Activated CD8-positive, alpha-beta memory T cell treated with anti-CD3 and anti-CD28 coated beads for 24 hours (primary cell): ENCODE data around the gene C17orf50.

Experiments used
- DNase-seq: peaks from one replicate; pipeline ENCODE4 v3.0.0-alpha.2; 2020

Gene C17orf50

GRCh38 chr17:35757243-35757642, 3.4 kb upstream of the C17orf50 start:
- no peak for DNase-seq

- no peak for DNase-seq
Observed at GRCh38 chr17:35761601-35762000, 914 bp downstream of the C17orf50 start.

GRCh38 chr17:35763767-35764122, 3.1 kb downstream of the C17orf50 start:
- no peak for DNase-seq

- peak; percentile 96 for DNase-seq
Observed at GRCh38 chr17:35764123-35764991, 3.7 kb downstream of the C17orf50 start.

GRCh38 chr17:35765086-35765710, 4.5 kb downstream of the C17orf50 start:
- no peak for DNase-seq

GRCh38 chr17:35765756-35766488, 5.2 kb downstream of the C17orf50 start:
- DNase-seq: no peak

- DNase-seq: no peak
Observed at GRCh38 chr17:35766489-35766877, 5.8 kb downstream of the C17orf50 start.

- DNase-seq: no peak
Observed at GRCh38 chr17:35766903-35767510, 6.3 kb downstream of the C17orf50 start.

- DNase-seq: no peak
Observed at GRCh38 chr17:35768797-35769196, 8.1 kb downstream of the C17orf50 start.

- no peak for DNase-seq
Observed at GRCh38 chr17:35769895-35770486, 9.3 kb downstream of the C17orf50 start.

- DNase-seq: no peak
Observed at GRCh38 chr17:35773129-35773528, 12.4 kb downstream of the C17orf50 start.

GRCh38 chr17:35773679-35774425, 13.2 kb downstream of the C17orf50 start:
- DNase-seq: no peak

GRCh38 chr17:35774499-35774898, 13.8 kb downstream of the C17orf50 start:
- no peak for DNase-seq

- no peak for DNase-seq
Observed at GRCh38 chr17:35775039-35775438, 14.4 kb downstream of the C17orf50 start.

GRCh38 chr17:35775583-35775982, 14.9 kb downstream of the C17orf50 start:
- DNase-seq: no peak

GRCh38 chr17:35778641-35779196, 18.0 kb downstream of the C17orf50 start:
- DNase-seq: no peak

GRCh38 chr17:35780950-35781349, 20.3 kb downstream of the C17orf50 start:
- no peak for DNase-seq

- DNase-seq: no peak
Observed at GRCh38 chr17:35784895-35785294, 24.2 kb downstream of the C17orf50 start.

- DNase-seq: no peak
Observed at GRCh38 chr17:35786941-35787432, 26.3 kb downstream of the C17orf50 start.

GRCh38 chr17:35788477-35789368, 28.0 kb downstream of the C17orf50 start:
- no peak for DNase-seq

GRCh38 chr17:35790841-35791240, 30.2 kb downstream of the C17orf50 start:
- DNase-seq: no peak
